ACC112 (cell line): ENCODE measurements around the gene USH1C.

Source experiments
- H2AFZ ChIP-seq: fragments of 200-600 bp; sonication (generic); one replicate; pipeline ENCODE4 v1.6.0; 2017; ENCODE audit warnings: antibody characterized with exemption, low read length; ENCODE audit not compliant: unreplicated experiment
- H3K27ac ChIP-seq: fragments of 200-600 bp; sonication (generic); 2 replicates; pipeline ENCODE4 v1.5.1; 2014; ENCODE audit warnings: low read depth, mild to moderate bottlenecking, antibody characterized with exemption, low read length, moderate library complexity
- H3K27me3 ChIP-seq: fragments of 200-600 bp; sonication (generic); 2 replicates; pipeline ENCODE4 v1.6.1; 2014; ENCODE audit warnings: mild to moderate bottlenecking, antibody characterized with exemption, low read length, moderate library complexity, mixed read lengths; ENCODE audit not compliant: insufficient read depth
- H3K36me3 ChIP-seq: fragments of 200-600 bp; sonication (generic); 2 replicates; pipeline ENCODE4 v1.6.1; 2016; ENCODE audit warnings: mild to moderate bottlenecking, antibody characterized with exemption, low read length, moderate library complexity, mixed read lengths; ENCODE audit not compliant: insufficient read depth
- H3K4me1 ChIP-seq: fragments of 200-600 bp; sonication (generic); one replicate; pipeline ENCODE4 v1.6.1; 2016; ENCODE audit warnings: low read length, mixed read lengths; ENCODE audit not compliant: insufficient read depth, unreplicated experiment, control insufficient read depth
- H3K4me3 ChIP-seq: fragments of 200-600 bp; sonication (generic); 2 replicates; pipeline ENCODE4 v1.5.1; 2014; ENCODE audit warnings: mild to moderate bottlenecking, low read depth, low read length
- H3K79me2 ChIP-seq: fragments of 200-600 bp; sonication (generic); one replicate; pipeline ENCODE4 v1.6.0; 2016; ENCODE audit warnings: low read length; ENCODE audit not compliant: control insufficient read depth, unreplicated experiment, insufficient read depth

USH1C gene

GRCh38 chr11:17547051-17547577 is 2.9 kb upstream of the USH1C start, which contains the start of gene OTOG:
OTOG (plus strand) TSS chr11:17547259; CDS start chr11:17547373, 114 bp downstream.
- peaks cover 4% of the 10 kb centered on the region for H3K4me1 ChIP-seq
- no peak within 1 kb of the TSS for H2AFZ ChIP-seq

GRCh38 chr11:17546240-17546639 is 2.0 kb upstream of the USH1C start:
- Histone ChIP-seq H2AFZ (no peak overlapping the region), H3K79me2 (no peaks in the 10 kb centered on the region), H3K4me1 (peaks cover 4% of the 10 kb centered on the region), H3K4me3 (no peak overlapping the region), H3K36me3 (no peaks in the 10 kb centered on the region), H3K27ac (no peak overlapping the region), H3K27me3 (peaks cover 82% of the 10 kb centered on the region)

More at GRCh38 chr11:17547051-17547577, 2.9 kb upstream of the USH1C start, which contains the start of gene OTOG:
- Histone ChIP-seq H3K79me2 (no peaks in the 10 kb centered on the region), H3K36me3 (no peaks in the 10 kb centered on the region), H3K4me3 (no peak within 1 kb of the TSS), H3K27ac (no peak within 1 kb of the TSS), H3K27me3 (peaks cover 74% of the 10 kb centered on the region)

GRCh38 chr11:17543574-17544180 is 539 bp downstream of the USH1C start:
- Histone ChIP-seq H2AFZ (no peak overlapping the region), H3K27ac (no peak overlapping the region), H3K79me2 (no peaks in the 10 kb centered on the region), H3K27me3 (peaks cover 90% of the 10 kb centered on the region), H3K36me3 (no peaks in the 10 kb centered on the region), H3K4me1 (peaks cover 4% of the 10 kb centered on the region), H3K4me3 (no peak overlapping the region)

- Histone ChIP-seq H3K36me3 (no peaks in the 10 kb centered on the region), H3K4me1 (peaks cover 4% of the 10 kb centered on the region), H2AFZ (no peak overlapping the region), H3K27me3 (peaks cover 91% of the 10 kb centered on the region), H3K27ac (no peak overlapping the region), H3K79me2 (no peaks in the 10 kb centered on the region), H3K4me3 (no peak overlapping the region)
Observed at GRCh38 chr11:17543041-17543440, 1.2 kb downstream of the USH1C start.

- no peak overlapping the region for H3K27ac ChIP-seq
Observed at GRCh38 chr11:17542249-17542648, 2.0 kb downstream of the USH1C start.

GRCh38 chr11:17541330-17541885 is 2.8 kb downstream of the USH1C start:
- Histone ChIP-seq H3K79me2 (no peaks in the 10 kb centered on the region), H3K4me1 (no peaks in the 10 kb centered on the region), H3K36me3 (no peaks in the 10 kb centered on the region), H3K27me3 (peaks cover 92% of the 10 kb centered on the region), H3K4me3 (no peak overlapping the region), H3K27ac (no peak overlapping the region), H2AFZ (no peak overlapping the region)

More at GRCh38 chr11:17542249-17542648, 2.0 kb downstream of the USH1C start:
- Histone ChIP-seq H3K79me2 (no peaks in the 10 kb centered on the region), H2AFZ (no peak overlapping the region), H3K36me3 (no peaks in the 10 kb centered on the region), H3K4me3 (no peak overlapping the region), H3K4me1 (peaks cover 2% of the 10 kb centered on the region), H3K27me3 (peaks cover 91% of the 10 kb centered on the region)

GRCh38 chr11:17540807-17541206 is 3.4 kb downstream of the USH1C start:
- Histone ChIP-seq H3K36me3 (no peaks in the 10 kb centered on the region), H3K4me1 (no peaks in the 10 kb centered on the region), H3K4me3 (no peak overlapping the region), H3K27me3 (peaks cover 92% of the 10 kb centered on the region), H3K79me2 (no peaks in the 10 kb centered on the region), H3K27ac (no peak overlapping the region), H2AFZ (no peak overlapping the region)

GRCh38 chr11:17538731-17539130 is 5.5 kb downstream of the USH1C start:
- Histone ChIP-seq H3K4me1 (no peaks in the 10 kb centered on the region), H3K27ac (no peak overlapping the region), H3K27me3 (peaks cover 83% of the 10 kb centered on the region), H2AFZ (no peak overlapping the region), H3K4me3 (no peak overlapping the region), H3K36me3 (no peaks in the 10 kb centered on the region), H3K79me2 (no peaks in the 10 kb centered on the region)

- Histone ChIP-seq H3K4me1 (no peaks in the 10 kb centered on the region), H3K27me3 (peaks cover 83% of the 10 kb centered on the region)
Observed at GRCh38 chr11:17538054-17538453, 6.2 kb downstream of the USH1C start.

GRCh38 chr11:17537261-17537660 is 7.0 kb downstream of the USH1C start:
- Histone ChIP-seq H3K27me3 (peaks cover 82% of the 10 kb centered on the region), H3K36me3 (no peaks in the 10 kb centered on the region)

More at GRCh38 chr11:17538054-17538453, 6.2 kb downstream of the USH1C start:
- no peak overlapping the region for H3K27ac ChIP-seq
- no peaks in the 10 kb centered on the region for H3K36me3 ChIP-seq
- H3K79me2 ChIP-seq = no peaks in the 10 kb centered on the region
- H2AFZ ChIP-seq = no peak overlapping the region
- no peak overlapping the region for H3K4me3 ChIP-seq

GRCh38 chr11:17535488-17535887 is 8.7 kb downstream of the USH1C start:
- no peaks in the 10 kb centered on the region for H3K79me2 ChIP-seq
- H3K36me3 ChIP-seq = no peaks in the 10 kb centered on the region
- no peak overlapping the region for H3K27ac ChIP-seq
- H3K4me1 ChIP-seq = no peaks in the 10 kb centered on the region
- H2AFZ ChIP-seq = no peak overlapping the region
- peaks cover 82% of the 10 kb centered on the region for H3K27me3 ChIP-seq
- H3K4me3 ChIP-seq = no peak overlapping the region

More at GRCh38 chr11:17537261-17537660, 7.0 kb downstream of the USH1C start:
- H3K4me3 ChIP-seq = no peak overlapping the region
- no peak overlapping the region for H3K27ac ChIP-seq
- H2AFZ ChIP-seq = no peak overlapping the region
- no peaks in the 10 kb centered on the region for H3K4me1 ChIP-seq
- no peaks in the 10 kb centered on the region for H3K79me2 ChIP-seq
